ENCODE data around the gene MACROD2.

MACROD2 gene

GRCh38 chr20:15619816-15620215 lies 1624.5 kb downstream of the MACROD2 start:
- no peak for DNase-seq (ENCODE audit: low read depth in 2 of 2)

GRCh38 chr20:15622368-15622767 lies 1627.1 kb downstream of the MACROD2 start:
- no peak for DNase-seq (ENCODE audit: low read depth in 2 of 2)

- no peak for DNase-seq (ENCODE audit: low read depth in 2 of 2)
Observed at GRCh38 chr20:15623215-15623614, 1627.9 kb downstream of the MACROD2 start.

- DNase-seq (ENCODE audit: low read depth in 2 of 2) = no peak
Observed at GRCh38 chr20:15625981-15626380, 1630.7 kb downstream of the MACROD2 start.

GRCh38 chr20:15627089-15627488 lies 1631.8 kb downstream of the MACROD2 start:
- no peak for DNase-seq (ENCODE audit: low read depth in 2 of 2)

- DNase-seq (ENCODE audit: low read depth in 2 of 2) = no peak
Observed at GRCh38 chr20:15627501-15627903, 1632.2 kb downstream of the MACROD2 start.

- no peak for DNase-seq (ENCODE audit: low read depth in 2 of 2)
Observed at GRCh38 chr20:15628851-15629353, 1633.6 kb downstream of the MACROD2 start.

- no peak for DNase-seq (ENCODE audit: low read depth in 2 of 2)
Observed at GRCh38 chr20:15630360-15630759, 1635.0 kb downstream of the MACROD2 start.

GRCh38 chr20:15632680-15633079 lies 1637.4 kb downstream of the MACROD2 start:
- DNase-seq (ENCODE audit: low read depth in 2 of 2) = no peak

GRCh38 chr20:15634102-15634501 lies 1638.8 kb downstream of the MACROD2 start:
- no peak for DNase-seq (ENCODE audit: low read depth in 2 of 2)

- DNase-seq (ENCODE audit: low read depth in 2 of 2) = no peak
Observed at GRCh38 chr20:15637546-15637945, 1642.2 kb downstream of the MACROD2 start.

- DNase-seq (ENCODE audit: low read depth in 2 of 2) = no peak
Observed at GRCh38 chr20:15637950-15638754, 1642.8 kb downstream of the MACROD2 start.

GRCh38 chr20:15638816-15639215 lies 1643.5 kb downstream of the MACROD2 start:
- DNase-seq (ENCODE audit: low read depth in 2 of 2) = no peak

- DNase-seq (ENCODE audit: low read depth in 2 of 2) = no peak
Observed at GRCh38 chr20:15639839-15640238, 1644.5 kb downstream of the MACROD2 start.

GRCh38 chr20:15642109-15642508 lies 1646.8 kb downstream of the MACROD2 start:
- DNase-seq (ENCODE audit: low read depth in 2 of 2) = no peak

- no peak for DNase-seq (ENCODE audit: low read depth in 2 of 2)
Observed at GRCh38 chr20:15642676-15643075, 1647.4 kb downstream of the MACROD2 start.

GRCh38 chr20:15643713-15644112 lies 1648.4 kb downstream of the MACROD2 start:
- no peak for DNase-seq (ENCODE audit: low read depth in 2 of 2)

- DNase-seq (ENCODE audit: low read depth in 2 of 2) = no peak
Observed at GRCh38 chr20:15645816-15646215, 1650.5 kb downstream of the MACROD2 start.

GRCh38 chr20:15653396-15654207 lies 1658.3 kb downstream of the MACROD2 start:
- no peak for DNase-seq (ENCODE audit: low read depth in 2 of 2)

- DNase-seq (ENCODE audit: low read depth in 2 of 2) = no peak
Observed at GRCh38 chr20:15654208-15654649, 1658.9 kb downstream of the MACROD2 start.

- peak; percentile 44 to 51 for DNase-seq (ENCODE audit: low read depth in 2 of 2)
Observed at GRCh38 chr20:15655295-15655874, 1660.1 kb downstream of the MACROD2 start.

- DNase-seq (ENCODE audit: low read depth in 2 of 2) = no peak
Observed at GRCh38 chr20:15656124-15656523, 1660.8 kb downstream of the MACROD2 start.
